BE2C (cell line): ENCODE measurements around the gene PIGQ.

Source experiments
- DNase-seq: peaks from one replicate; pipeline ENCODE4 v3.0.0-alpha.2; 2020
- H3K27me3 ChIP-seq: fragments of 250-450 bp; sonication (Bioruptor Pico); 2 replicates; pipeline ENCODE4 v1.5.1; 2020; ENCODE audit warnings: mild to moderate bottlenecking
- H3K36me3 ChIP-seq: fragments of 250-450 bp; sonication (Bioruptor Pico); 2 replicates; pipeline ENCODE4 v1.5.1; 2020; ENCODE audit warnings: mild to moderate bottlenecking
- H3K4me1 ChIP-seq: fragments of 250-450 bp; sonication (Bioruptor Pico); 2 replicates; pipeline ENCODE4 v1.5.1; 2020
- H3K4me3 ChIP-seq: 2 replicates; pipeline ENCODE4 v1.5.1; 2011; ENCODE audit warnings: low read depth, low read length
- H3K9me3 ChIP-seq: fragments of 250-450 bp; sonication (Bioruptor Pico); 2 replicates; pipeline ENCODE4 v1.5.1; 2020
- CTCF ChIP-seq: IDR thresholded peaks from 2 replicates; pipeline ENCODE4 v1.5.1; 2012; ENCODE audit warnings: mild to moderate bottlenecking, low read depth, low read length

The PIGQ gene

GRCh38 chr16:576197-576822 lies 6.5 kb downstream of the PIGQ start:
- H3K36me3 ChIP-seq, result peaks cover 47% of the 10 kb centered on the region
- H3K4me1 ChIP-seq, result peaks cover 7% of the 10 kb centered on the region
- no peaks in the 10 kb centered on the region for H3K27me3 ChIP-seq
- H3K4me3 ChIP-seq, result no peak overlapping the region
- no peak for DNase-seq
- H3K9me3 ChIP-seq, result no peaks in the 10 kb centered on the region
- no peak for TF ChIP-seq CTCF

- Histone ChIP-seq H3K4me1 (peaks cover 2% of the 10 kb centered on the region), H3K36me3 (peaks cover 46% of the 10 kb centered on the region), H3K9me3 (no peaks in the 10 kb centered on the region), H3K4me3 (no peak overlapping the region), H3K27me3 (no peaks in the 10 kb centered on the region)
- DNase-seq, result no peak
- peak; percentile 20; the same call in 1 of the 2 replicates for TF ChIP-seq CTCF
These were observed 7.0 kb downstream of the PIGQ start for GRCh38 chr16:576823-577201.

- TF ChIP-seq CTCF, result no peak
- Histone ChIP-seq H3K36me3 (peaks cover 41% of the 10 kb centered on the region), H3K4me1 (no peaks in the 10 kb centered on the region; the same call in 1 of the 2 replicates)
These were observed 8.0 kb downstream of the PIGQ start for GRCh38 chr16:577796-578195.

GRCh38 chr16:578232-578869 lies 8.6 kb downstream of the PIGQ start:
- no peak overlapping the region for H3K4me3 ChIP-seq
- peaks cover 36% of the 10 kb centered on the region for H3K36me3 ChIP-seq
- no peak for TF ChIP-seq CTCF
- no peaks in the 10 kb centered on the region for H3K9me3 ChIP-seq
- H3K4me1 ChIP-seq, result no peaks in the 10 kb centered on the region; the same call in 1 of the 2 replicates
- DNase-seq, result no peak
- no peaks in the 10 kb centered on the region for H3K27me3 ChIP-seq

More at GRCh38 chr16:577796-578195, 8.0 kb downstream of the PIGQ start:
- no peaks in the 10 kb centered on the region for H3K9me3 ChIP-seq
- DNase-seq, result no peak
- H3K27me3 ChIP-seq, result no peaks in the 10 kb centered on the region
- no peak overlapping the region for H3K4me3 ChIP-seq

GRCh38 chr16:578870-579405 lies 9.2 kb downstream of the PIGQ start:
- H3K4me1 ChIP-seq, result peaks cover 4% of the 10 kb centered on the region

More at GRCh38 chr16:578870-579405, 9.2 kb downstream of the PIGQ start:
- peak; percentile 93 for TF ChIP-seq CTCF
- no peaks in the 10 kb centered on the region for H3K27me3 ChIP-seq
- H3K9me3 ChIP-seq, result no peaks in the 10 kb centered on the region
- peak; percentile 89 for DNase-seq
- no peak overlapping the region for H3K4me3 ChIP-seq
- H3K36me3 ChIP-seq, result peaks cover 31% of the 10 kb centered on the region
